ENCODE data around the gene TNKS1BP1.
"Not testable (repeated sequence)": the region's sequence is repeated elsewhere in the genome, so short reads cannot be mapped to it uniquely, and the experiment has no call there.

Gene TNKS1BP1

GRCh38 chr11:57283231-57283990 lies 41.3 kb downstream of the TNKS1BP1 start:
- no peak for DNase-seq

GRCh38 chr11:57281546-57281945 lies 43.2 kb downstream of the TNKS1BP1 start:
- DNase-seq: not testable (repeated sequence)

- DNase-seq: no peak
Observed at GRCh38 chr11:57279116-57279515, 45.6 kb downstream of the TNKS1BP1 start.

- no peak for DNase-seq
Observed at GRCh38 chr11:57278721-57279095, 46.0 kb downstream of the TNKS1BP1 start.

GRCh38 chr11:57277845-57278720 lies 46.7 kb downstream of the TNKS1BP1 start:
- peak in 1 of 2 donors; percentile 2 for DNase-seq

- no peak for DNase-seq
Observed at GRCh38 chr11:57276971-57277675, 47.6 kb downstream of the TNKS1BP1 start.

- DNase-seq: no peak
Observed at GRCh38 chr11:57276169-57276970, 48.4 kb downstream of the TNKS1BP1 start.

GRCh38 chr11:57275582-57275981 lies 49.2 kb downstream of the TNKS1BP1 start:
- DNase-seq: no peak

- DNase-seq: no peak
Observed at GRCh38 chr11:57274904-57275498, 49.8 kb downstream of the TNKS1BP1 start.

GRCh38 chr11:57273448-57274058 lies 51.2 kb downstream of the TNKS1BP1 start:
- DNase-seq: no peak

GRCh38 chr11:57269571-57270021 lies 55.2 kb downstream of the TNKS1BP1 start:
- DNase-seq: no peak

- no peak for DNase-seq
Observed at GRCh38 chr11:57266157-57266556, 58.6 kb downstream of the TNKS1BP1 start.

GRCh38 chr11:57263351-57263750 lies 61.4 kb downstream of the TNKS1BP1 start:
- DNase-seq: no peak

GRCh38 chr11:57262157-57262556 lies 62.6 kb downstream of the TNKS1BP1 start:
- DNase-seq: no peak

GRCh38 chr11:57260937-57261783 lies 63.6 kb downstream of the TNKS1BP1 start:
- no peak for DNase-seq

- no peak for DNase-seq
Observed at GRCh38 chr11:57256119-57256518, 68.6 kb downstream of the TNKS1BP1 start.

GRCh38 chr11:57255618-57256017 lies 69.1 kb downstream of the TNKS1BP1 start:
- DNase-seq: no peak

GRCh38 chr11:57254631-57255030 lies 70.1 kb downstream of the TNKS1BP1 start:
- DNase-seq: no peak

GRCh38 chr11:57251491-57252104 lies 73.2 kb downstream of the TNKS1BP1 start:
- DNase-seq: no peak

GRCh38 chr11:57251037-57251436 lies 73.7 kb downstream of the TNKS1BP1 start:
- DNase-seq: no peak

Measured in CD4-positive, alpha-beta T cell treated with Interleukin-1 beta for 1 hour (primary cell).